ENCODE data around the gene DLAT.
"Not testable (repeated sequence)": the region's sequence is repeated elsewhere in the genome, so short reads cannot be mapped to it uniquely, and the experiment has no call there.

DLAT gene

GRCh38 chr11:111990381-111990780 is 34.8 kb upstream of the DLAT start:
- no peak for DNase-seq (ENCODE audit: low read depth in 1 of 2, low spot score in 1 of 2)
- no peak overlapping the region for H3K27ac ChIP-seq (replicated peaks)

GRCh38 chr11:111992206-111992855 is 32.9 kb upstream of the DLAT start:
- no peak for DNase-seq (ENCODE audit: low read depth in 1 of 2, low spot score in 1 of 2)
- H3K4me3 ChIP-seq (replicated peaks; ENCODE audit: insufficient read depth, low read length): no peak overlapping the region
- no peak overlapping the region for H3K27ac ChIP-seq (replicated peaks)
- H3K27me3 ChIP-seq (ENCODE audit: insufficient read depth, poor library complexity, severe bottlenecking): no peaks in the 10 kb centered on the region
- TF ChIP-seq POLR2AphosphoS5 (IDR thresholded peaks at IDR 0.05; ENCODE audit: low read depth) (no peak), REST (IDR thresholded peaks at IDR 0.05; ENCODE audit: insufficient replicate concordance, low read depth) (no peak), GABPA (IDR thresholded peaks at IDR 0.05; ENCODE audit: low read depth) (no peak), CTCF (IDR thresholded peaks at IDR 0.05; ENCODE audit: insufficient read depth, low read length) (no peak), SPI1 (IDR thresholded peaks at IDR 0.05; ENCODE audit: borderline replicate concordance, low read depth) (no peak)

More at GRCh38 chr11:111990381-111990780, 34.8 kb upstream of the DLAT start:
- TF ChIP-seq SPI1 (IDR thresholded peaks at IDR 0.05; ENCODE audit: borderline replicate concordance, low read depth) (no peak), POLR2AphosphoS5 (IDR thresholded peaks at IDR 0.05; ENCODE audit: low read depth) (no peak)
- Histone ChIP-seq H3K4me3 (replicated peaks; ENCODE audit: insufficient read depth, low read length) (no peak overlapping the region), H3K27me3 (ENCODE audit: insufficient read depth, poor library complexity, severe bottlenecking) (no peaks in the 10 kb centered on the region)

- Histone ChIP-seq H3K27ac (replicated peaks) (no peak overlapping the region), H3K4me3 (replicated peaks; ENCODE audit: insufficient read depth, low read length) (no peak overlapping the region), H3K27me3 (ENCODE audit: insufficient read depth, poor library complexity, severe bottlenecking) (no peaks in the 10 kb centered on the region)
- no peak for TF ChIP-seq POLR2AphosphoS5 (IDR thresholded peaks at IDR 0.05; ENCODE audit: low read depth)
- no peak for TF ChIP-seq CTCF (IDR thresholded peaks at IDR 0.05; ENCODE audit: insufficient read depth, low read length)
- TF ChIP-seq REST (IDR thresholded peaks at IDR 0.05; ENCODE audit: insufficient replicate concordance, low read depth): no peak
- no peak for TF ChIP-seq SPI1 (IDR thresholded peaks at IDR 0.05; ENCODE audit: borderline replicate concordance, low read depth)
- TF ChIP-seq GABPA (IDR thresholded peaks at IDR 0.05; ENCODE audit: low read depth): no peak
- no peak for DNase-seq (ENCODE audit: low read depth in 1 of 2, low spot score in 1 of 2)
These were observed 29.1 kb upstream of the DLAT start for GRCh38 chr11:111996129-111996528.

- not testable (repeated sequence) for H3K4me3 ChIP-seq (replicated peaks; ENCODE audit: insufficient read depth, low read length); H3K27ac ChIP-seq (replicated peaks); H3K27me3 ChIP-seq (ENCODE audit: insufficient read depth, poor library complexity, severe bottlenecking)
- peak in 1 of 2 experiments; percentile 64 for DNase-seq (ENCODE audit: low read depth in 1 of 2, low spot score in 1 of 2)
These were observed 28.5 kb upstream of the DLAT start for GRCh38 chr11:111996669-111997068.

- Histone ChIP-seq H3K4me3 (replicated peaks; ENCODE audit: insufficient read depth, low read length) (no peak overlapping the region), H3K27ac (replicated peaks) (no peak overlapping the region), H3K27me3 (ENCODE audit: insufficient read depth, poor library complexity, severe bottlenecking) (no peaks in the 10 kb centered on the region)
- TF ChIP-seq SPI1 (IDR thresholded peaks at IDR 0.05; ENCODE audit: borderline replicate concordance, low read depth) (no peak), REST (IDR thresholded peaks at IDR 0.05; ENCODE audit: insufficient replicate concordance, low read depth) (no peak), GABPA (IDR thresholded peaks at IDR 0.05; ENCODE audit: low read depth) (no peak), POLR2AphosphoS5 (IDR thresholded peaks at IDR 0.05; ENCODE audit: low read depth) (no peak), CTCF (IDR thresholded peaks at IDR 0.05; ENCODE audit: insufficient read depth, low read length) (no peak)
- DNase-seq (ENCODE audit: low read depth in 1 of 2, low spot score in 1 of 2): no peak
These were observed 26.1 kb upstream of the DLAT start for GRCh38 chr11:111999111-111999510.

Data from HL-60 (cell line).